ENCODE measurements around the gene MAGI2.

GRCh38 chr7:78377532-78377931, 1075.9 kb downstream of the MAGI2 start:
- TF ChIP-seq, protein P1, sequence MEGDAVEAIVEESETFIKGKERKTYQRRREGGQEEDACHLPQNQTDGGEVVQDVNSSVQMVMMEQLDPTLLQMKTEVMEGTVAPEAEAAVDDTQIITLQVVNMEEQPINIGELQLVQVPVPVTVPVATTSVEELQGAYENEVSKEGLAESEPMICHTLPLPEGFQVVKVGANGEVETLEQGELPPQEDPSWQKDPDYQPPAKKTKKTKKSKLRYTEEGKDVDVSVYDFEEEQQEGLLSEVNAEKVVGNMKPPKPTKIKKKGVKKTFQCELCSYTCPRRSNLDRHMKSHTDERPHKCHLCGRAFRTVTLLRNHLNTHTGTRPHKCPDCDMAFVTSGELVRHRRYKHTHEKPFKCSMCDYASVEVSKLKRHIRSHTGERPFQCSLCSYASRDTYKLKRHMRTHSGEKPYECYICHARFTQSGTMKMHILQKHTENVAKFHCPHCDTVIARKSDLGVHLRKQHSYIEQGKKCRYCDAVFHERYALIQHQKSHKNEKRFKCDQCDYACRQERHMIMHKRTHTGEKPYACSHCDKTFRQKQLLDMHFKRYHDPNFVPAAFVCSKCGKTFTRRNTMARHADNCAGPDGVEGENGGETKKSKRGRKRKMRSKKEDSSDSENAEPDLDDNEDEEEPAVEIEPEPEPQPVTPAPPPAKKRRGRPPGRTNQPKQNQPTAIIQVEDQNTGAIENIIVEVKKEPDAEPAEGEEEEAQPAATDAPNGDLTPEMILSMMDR (IDR thresholded peaks at IDR 0.05): no peak
- TF ChIP-seq POLR2A (IDR thresholded peaks at IDR 0.05) (no peak), EP300 (IDR thresholded peaks at IDR 0.05) (no peak)
